GM21723 (cell line): ENCODE results near the gene MB.
"Not testable (repeated sequence)": the region's sequence is repeated elsewhere in the genome, so short reads cannot be mapped to it uniquely, and the experiment has no call there.

Source experiments
- ATAC-seq: cut with Tn5 transposase; IDR thresholded peaks from one replicate; pipeline ENCODE4 v1.9.1; 2021; ENCODE audit warnings: mild to moderate bottlenecking, moderate library complexity; ENCODE audit not compliant: unreplicated experiment

The MB gene

DNA sequence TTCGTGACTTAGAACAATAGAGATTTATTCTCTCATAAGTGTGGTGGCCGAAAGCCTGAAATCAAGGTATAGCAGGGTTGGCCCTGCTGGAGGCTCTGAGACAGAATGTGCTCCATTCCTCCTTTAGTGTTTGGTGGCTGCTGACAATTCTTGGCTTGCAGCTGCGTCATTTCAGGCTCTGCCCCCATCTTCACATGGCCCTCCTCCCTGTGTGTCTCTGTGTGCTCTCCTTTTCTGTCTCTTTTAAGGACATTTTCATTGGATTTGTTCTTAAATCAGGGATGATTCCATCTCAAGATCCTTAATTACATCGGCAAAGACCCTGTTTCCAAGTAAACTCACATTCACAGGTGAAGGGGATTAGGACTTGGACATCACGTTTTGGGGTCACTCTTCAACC is 20.9 kb upstream of the MB start:
- no peak for ATAC-seq

DNA sequence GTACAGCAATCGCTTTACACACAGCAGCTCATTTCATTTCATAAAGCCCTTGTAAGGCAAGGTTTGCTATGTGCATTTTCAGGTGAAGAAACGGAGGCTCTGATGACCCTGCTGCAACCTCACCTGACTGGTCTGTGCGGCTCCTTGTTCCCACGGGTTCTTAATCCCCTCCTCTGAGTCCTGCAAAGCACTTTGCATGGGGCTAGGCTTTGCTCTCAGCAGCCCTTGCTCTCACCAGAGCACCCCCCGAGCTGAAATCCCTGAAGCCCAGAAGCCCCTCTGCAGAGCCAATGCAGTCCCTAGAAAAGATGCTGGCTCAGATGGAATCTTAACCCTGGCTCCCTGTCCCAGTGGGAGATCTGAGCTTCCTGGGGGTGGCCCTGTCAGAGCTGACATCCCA is 20.1 kb upstream of the MB start:
- no peak for ATAC-seq

DNA sequence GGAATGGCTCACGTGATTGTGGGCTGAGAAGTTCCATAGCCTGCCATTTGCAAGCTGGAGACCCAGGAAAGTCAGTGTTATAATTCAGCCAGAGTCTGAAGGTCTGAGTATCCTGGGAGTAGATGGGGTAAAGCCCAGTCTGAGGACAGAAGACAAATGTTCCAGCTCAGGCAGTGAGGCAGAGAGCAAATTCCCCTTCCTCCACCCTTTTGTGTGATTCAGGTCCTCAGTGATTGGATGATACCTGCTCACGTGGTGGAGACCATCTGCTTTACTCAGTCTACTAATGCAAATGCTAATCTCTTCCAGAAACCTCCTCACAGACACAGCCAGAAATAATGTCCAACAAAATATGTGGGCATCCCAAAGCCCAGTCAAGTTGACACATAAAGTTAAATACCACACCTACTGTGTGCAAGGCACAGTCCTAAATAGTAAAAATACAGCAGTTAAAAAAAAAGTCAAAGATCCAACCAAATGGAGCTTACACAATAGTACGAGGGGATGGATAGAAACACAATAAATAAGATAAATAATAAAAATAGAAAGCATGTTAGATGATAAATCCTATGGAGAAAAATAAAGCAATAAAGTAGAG is 17.9 kb upstream of the MB start:
- no peak for ATAC-seq

DNA sequence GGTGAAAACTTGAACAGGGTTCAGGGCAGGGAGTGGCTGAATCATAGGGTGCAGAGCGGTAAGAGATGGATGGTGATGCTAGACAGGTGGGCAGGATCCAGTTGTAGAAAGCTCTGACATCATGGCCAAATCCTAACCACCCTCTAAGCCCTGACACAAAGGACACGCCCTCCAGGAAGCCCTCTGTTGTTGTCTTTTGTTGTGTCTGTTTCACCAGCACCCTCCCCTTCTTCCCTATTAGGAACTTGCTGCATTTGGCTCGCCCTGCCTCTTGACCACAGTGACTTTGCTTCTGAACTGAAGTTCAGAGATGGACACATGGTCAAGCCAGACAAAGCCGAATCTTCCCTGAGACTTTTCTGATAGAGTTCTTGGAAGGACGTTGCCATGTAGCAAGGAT is 16.9 kb upstream of the MB start:
- ATAC-seq, result no peak

DNA sequence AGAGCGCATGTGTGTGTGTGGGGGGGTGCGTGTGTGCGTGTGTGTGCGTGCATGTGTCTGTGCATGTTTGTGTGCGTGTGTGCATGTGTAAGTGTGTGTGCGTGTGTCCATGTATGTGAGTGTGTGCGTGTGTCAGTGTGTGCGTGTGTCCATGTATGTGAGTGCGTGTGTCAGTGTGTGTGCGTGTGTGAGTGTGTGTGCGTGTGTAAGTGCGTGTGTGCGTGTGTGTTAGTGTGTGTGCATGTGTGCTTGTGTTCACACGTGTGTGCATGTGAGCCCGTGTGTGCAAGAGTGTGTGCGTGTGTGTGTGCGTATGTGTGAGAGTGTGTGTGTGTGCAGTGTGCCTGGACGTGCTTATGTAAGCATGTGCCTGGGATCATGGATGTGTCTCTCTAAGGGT is 16.4 kb upstream of the MB start:
- no peak for ATAC-seq

DNA sequence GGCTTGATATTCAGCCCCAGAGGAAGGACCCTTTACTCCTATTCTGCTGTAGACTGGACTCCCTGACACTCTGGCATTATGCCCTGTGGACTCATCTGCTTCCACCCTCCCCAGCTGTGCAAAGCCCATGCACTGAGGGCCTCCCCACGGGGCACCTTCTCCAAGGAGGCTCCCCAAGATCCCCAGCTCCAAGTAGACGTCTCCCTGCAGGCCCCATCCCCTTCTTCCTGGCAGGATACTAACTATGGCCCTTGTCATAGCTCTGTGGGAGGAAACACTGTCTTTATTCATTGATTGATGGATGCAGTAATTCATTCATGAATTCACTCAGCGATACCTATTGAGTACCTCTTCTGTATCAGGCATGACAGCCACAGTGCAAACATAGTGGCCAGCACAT is 15.8 kb upstream of the MB start:
- no peak for ATAC-seq

DNA sequence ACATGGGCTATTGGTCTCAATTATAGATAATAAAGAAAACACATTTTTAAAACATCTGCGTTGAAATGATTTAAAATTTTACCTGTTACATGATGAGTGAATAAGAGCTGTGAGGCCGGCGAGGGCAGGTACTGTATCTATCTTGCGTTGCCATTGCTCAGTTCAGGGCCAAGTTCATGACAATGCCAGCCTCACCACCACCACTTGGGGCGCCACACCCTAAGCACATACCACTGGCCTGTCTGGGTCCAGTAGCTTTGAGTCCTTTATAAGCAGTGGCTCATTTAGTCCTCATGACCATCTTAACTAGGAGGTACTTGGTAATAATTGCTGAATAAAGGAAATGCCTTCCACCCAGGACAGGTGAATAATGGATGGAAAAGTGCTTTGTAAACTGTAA is 14.5 kb upstream of the MB start:
- ATAC-seq, result no peak

DNA sequence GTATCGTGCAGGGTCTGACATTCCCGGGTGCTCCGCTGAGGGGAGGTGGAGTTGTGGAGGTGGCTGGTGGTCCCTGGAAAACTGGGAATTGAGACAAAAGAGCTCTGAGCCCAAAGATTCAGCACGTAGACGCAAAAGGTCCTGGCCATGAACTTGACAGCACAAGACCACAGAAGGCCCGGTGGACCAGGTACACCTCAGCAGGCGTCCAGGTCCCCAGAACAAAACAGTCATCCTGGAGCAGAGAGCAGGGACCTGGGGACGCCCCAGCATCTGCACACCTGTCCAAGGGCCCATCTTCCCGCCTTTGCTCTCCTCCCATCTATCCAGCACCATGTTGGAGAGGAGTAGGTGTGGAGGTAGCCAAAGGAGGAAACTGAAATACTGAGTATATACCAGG is 13.8 kb upstream of the MB start:
- ATAC-seq, result no peak

DNA sequence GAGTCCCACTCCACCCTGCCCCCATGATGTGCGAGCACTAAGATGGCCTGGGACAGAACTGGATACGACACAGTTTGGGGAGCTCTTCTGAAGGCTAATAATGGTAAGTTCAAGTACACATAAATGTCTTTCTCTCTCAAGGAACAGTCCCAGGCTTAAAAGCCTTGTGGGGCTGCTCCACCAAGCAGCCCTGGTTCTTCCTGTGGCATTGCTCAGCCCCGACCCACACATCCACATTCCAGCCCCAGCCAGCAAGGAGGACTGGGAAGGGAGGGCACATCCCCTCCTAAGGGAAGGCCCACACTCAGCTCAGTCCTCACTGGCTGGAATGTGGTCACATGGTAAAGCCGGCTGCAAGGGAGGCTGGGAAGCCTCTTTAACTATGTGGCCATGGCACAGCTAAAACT is 13.3 kb upstream of the MB start:
- ATAC-seq, result no peak

DNA sequence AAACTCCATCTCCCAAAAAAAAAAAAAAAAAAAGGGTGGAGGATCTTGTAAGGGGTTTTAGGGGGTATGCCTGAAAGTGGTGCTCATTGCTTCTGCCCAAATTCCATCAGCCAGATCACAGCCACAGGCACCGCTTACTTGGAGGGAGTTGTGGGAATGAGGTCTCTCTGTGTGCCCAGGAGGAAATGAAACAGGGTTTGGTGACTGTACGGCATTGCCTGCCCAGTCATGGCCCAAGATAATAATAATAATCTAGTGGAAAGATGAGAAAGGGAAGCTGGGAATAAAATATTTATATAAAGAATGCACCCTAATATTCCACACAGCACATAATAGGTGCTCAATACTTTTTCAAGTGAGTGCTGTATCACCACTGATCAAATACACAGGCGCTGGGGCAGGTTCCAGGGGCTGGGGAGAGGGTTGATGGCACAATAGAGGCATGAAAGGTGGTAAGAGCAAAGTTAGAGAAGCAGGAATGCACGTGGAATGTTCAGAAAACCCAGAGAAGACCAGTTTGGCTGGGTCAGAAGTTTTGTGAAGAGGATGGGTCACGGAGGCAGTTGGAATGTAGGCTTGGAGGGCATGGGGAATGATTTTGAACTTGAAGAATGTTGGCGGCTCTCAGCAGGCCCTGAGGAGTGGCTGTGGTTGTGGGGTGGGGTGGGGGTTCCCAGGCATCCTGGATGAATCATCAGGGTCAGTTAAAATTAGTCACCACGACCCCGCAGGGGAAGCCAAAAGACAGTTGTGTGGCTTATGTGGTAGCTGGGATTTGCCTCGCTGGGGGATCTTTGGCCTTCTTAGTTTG is 12.5 kb upstream of the MB start:
- ATAC-seq, result no peak

DNA sequence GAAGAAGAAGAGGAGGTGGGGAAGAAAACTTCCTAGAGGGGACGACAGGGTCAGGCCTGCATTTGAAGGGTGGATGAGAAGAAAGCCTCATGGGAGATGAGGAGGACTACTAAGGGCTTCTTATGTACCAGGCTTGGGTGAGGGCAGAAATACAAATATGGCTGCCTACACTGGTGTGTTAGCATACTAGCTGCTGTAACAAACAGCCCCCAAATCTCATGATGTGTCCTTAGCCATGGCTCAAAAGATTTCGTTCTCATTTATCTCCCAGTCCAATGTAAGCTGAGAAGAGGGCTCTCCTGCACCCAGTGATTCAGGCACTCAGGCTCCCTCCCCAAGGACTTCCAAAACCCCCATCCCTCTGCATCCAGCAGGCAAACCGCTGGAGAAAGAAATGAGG is 11.6 kb upstream of the MB start:
- no peak for ATAC-seq

DNA sequence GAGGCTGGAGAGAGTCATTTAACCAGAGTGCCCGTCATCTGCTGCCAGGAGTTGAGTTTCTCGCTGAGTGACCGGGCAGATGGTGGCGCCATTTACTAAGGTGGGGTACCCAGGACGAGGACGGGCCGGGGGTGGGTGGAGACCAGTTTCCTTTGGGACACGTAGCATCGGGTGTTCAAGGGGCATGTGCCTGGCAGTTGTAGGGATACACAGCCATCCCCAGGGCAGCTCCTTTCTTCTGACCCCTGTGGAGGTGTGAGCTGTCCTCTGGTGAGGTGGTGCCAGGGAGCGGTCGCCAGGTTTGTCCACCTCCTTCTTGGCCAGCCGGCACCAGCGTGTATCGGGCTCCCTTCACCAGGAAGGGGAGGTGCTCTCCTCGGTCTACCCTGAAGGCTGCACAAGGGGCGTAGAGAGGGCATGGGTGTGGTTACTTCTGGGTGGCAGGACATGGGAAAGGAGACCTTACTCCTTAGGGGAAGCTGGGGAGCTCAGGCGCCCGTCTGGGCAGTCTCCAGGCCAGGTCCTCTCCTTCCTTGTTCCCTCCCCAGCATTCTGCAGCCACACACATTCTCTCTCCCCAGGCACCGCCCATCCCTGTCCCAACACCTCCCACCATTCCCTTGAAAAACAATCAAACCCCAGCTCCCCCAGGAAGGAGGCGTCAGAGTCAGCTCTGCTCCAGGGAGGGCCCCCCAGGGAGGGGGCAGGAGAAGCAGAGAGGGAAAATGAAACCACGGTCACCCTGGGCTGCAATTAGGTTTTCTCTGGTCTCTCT is 10.3 kb upstream of the MB start:
- no peak for ATAC-seq

DNA sequence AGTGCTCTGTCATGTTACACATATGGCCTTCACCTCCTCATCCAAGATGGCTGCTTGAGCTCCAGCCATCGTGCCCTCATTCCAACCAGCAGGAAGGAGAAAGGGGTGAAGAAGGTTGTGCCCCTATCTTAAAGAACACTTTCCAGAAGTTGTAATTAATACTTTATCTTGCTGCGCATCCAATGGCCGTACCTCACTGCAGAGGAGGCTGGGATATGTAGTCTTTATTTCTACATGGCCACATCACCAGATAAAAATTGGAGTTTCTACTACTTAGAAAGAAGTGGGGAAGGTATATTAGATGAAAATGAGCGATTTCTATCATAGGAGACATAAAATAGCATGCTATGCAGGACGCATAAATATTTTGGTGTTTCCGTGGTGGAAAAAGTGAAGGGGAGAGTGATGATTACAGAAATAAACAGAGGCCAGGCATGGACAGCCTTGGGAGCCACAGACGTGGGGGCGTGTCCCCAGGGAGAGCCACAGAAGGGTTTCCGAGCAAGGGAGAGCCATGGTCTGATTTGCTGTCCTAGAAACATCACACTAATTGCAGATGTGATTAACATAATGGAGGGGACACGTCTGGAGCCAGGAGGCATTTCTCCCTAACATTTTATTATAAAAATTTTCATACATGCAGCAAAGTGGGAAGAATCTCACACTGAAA is 8.8 kb upstream of the MB start:
- ATAC-seq, result no peak

DNA sequence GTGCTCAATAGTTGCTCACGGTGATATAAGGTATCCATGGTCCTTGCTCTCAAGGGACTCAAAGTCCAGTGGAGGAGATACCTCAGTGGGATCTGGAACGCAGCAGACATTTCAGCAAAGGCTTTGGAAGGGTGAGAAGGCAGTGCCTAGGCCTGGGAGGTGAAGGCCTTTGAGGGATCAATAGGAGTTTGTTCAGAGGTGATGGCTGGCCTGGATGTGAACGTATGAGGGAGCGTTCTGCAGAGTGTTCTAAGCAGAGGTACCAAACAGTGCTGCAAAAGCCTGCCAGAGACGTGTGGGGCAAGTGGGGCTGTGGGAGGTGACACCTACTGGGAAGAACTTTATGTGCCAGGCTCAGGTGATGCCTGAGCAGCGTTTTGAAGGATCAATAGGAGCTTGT is 7.4 kb upstream of the MB start:
- ATAC-seq, result no peak

DNA sequence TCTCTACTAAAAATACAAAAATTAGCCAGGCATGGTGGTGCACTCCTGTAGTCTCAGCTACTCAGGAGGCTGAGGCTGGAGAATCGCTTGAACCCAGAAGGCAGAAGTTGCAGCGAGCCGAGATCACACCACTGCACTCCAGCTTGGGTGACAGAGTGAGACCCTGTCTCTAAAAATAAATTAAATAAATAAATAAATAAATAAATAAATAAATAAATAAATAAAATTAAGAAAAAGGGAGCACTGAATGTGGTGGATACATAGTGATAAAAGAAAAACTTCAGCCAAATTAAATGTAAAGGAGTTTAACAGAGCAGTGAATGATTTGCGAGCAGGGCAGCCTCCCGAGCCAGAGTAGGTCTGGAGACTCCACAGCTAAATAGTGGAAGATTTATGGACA is 6.8 kb upstream of the MB start:
- not testable (repeated sequence) for ATAC-seq

DNA sequence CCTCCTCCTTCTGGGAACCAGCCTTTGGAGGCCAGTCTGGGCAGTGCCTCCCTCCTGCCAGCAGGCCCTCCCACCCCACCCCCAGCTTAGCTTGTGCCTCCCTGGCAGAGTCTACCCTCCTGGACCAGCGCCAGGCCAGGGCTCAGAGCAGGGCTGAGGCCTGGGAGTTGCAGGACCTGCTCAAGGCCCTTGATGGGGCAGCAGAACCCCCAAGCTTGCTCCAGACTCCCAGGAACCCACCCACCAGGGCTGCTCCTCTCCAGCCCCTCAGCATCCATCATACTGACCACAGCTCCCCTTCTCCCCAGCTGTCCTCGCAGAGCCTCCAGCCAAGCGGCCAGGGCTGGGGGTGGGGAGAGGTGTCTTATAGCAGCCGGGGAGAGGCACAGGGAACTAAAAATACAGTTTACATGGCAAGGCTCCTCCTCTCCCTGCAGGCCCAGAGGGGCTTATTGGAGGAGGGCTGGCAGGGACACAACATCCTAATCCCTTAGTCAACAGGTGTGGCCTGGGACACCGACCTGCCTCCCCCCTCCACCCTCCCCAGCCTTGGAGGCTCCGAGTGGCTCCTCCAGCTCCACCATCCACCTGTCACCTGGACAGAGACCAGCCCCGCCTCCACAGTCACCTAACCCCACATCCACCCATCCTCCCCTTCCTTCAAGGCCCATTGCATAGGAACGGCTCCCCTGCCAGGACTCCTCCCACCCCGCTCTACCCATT is 5.2 kb upstream of the MB start:
- no peak for ATAC-seq

DNA sequence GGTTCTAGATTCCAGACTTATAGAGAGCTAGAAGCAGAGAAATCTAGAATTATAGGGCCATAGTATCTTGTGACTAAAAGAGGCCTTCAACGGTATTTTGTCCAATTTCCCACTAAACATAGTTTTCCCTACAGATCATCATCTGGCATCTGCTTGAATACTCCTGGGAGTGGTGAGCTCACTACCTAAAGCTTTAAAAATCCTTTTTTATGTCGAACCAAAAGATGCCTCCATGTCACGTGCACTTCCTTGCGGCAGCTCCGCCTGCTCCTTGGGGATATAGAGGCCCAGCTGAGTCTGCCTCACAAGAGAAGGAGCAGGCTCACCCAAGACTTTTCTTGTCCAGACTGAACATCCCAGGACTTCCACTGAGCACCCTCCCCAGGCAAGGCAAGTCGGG is 4.3 kb upstream of the MB start:
- ATAC-seq, result no peak

DNA sequence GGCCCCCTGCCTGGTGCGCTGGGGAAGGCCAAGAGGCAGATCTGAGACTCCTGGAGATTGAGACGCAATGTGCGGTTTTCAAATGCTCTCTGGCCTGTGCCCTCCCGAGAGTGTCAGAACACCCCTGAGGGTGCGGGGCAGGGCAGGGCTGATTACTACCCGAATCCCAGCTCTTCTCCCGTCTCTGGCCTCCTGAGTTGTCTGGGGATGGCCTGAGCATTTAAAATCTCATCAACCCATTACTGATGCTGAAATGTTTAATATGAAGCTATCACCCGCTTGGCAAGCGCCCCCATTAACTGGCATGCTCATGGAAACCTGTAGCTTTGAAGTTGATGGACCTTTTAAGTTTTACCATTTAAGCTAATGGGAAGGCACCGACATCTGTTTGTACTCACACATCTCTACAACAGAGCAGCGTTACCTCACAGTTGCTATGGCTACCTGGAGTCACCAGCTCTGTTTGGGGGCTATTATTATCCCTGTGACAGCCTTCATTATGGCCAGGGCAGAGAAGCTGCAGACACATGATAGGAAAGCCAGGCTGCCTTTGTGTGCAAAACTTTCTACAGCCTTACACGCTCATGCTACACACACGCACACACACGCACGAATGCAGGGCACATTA is 3.6 kb upstream of the MB start:
- ATAC-seq, result no peak

DNA sequence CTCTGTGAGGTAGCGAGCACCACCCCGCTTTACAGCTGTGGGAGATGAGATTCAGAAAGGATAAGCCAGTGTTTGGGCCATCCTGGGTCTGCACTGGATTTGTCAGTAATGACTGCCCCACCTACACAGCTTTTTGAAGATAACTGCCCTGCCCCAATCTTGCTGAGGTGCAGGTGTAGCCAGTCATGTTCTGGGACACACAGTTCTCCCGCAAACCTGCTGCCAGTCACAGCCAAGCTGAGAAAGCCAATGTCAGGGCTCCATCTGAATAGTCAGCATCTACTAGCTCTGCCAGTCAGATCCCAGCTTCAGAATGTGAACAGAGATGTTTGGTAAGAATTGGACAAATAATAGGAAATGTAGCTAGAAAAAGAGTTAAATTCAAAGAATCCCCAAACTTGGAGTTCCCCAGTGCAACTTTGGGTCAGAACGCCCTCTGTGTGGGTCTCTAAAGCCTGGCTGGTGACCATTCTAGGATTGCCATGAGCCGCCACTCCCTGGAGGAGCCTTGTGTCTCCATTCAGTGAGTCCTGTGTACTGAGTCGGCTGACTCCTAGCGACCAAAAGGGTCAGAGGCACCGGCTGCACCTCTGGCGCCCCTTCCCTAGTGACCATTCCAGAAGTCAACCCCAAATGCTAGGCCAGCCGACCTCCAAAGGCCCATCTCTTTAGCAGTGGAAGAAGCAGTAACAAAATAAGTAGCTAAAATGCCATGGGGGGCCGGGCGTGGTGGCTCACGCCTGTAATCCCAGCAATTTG is 2.4 kb upstream of the MB start:
- ATAC-seq, result no peak
